Uterus (tissue), 2 donors: ENCODE data around the gene ADAMTSL2.

Experiments used
- POLR2A ChIP-seq, 2 donors: fragments of 450-650 bp; IDR thresholded peaks; one replicate each; pipeline ENCODE4 v1.6.1; 2016; ENCODE audit warnings: antibody characterized with exemption in 2 of 2, mild to moderate bottlenecking in 1 of 2, moderate library complexity in 1 of 2
- TF ChIP-seq, protein P1 (sequence below), 4 experiments: fragments of 200-600 bp in 2 of 4; fragments of 450-650 bp in 2 of 4; sonication (generic) in 2 of 4; IDR thresholded peaks; one replicate each; pipeline ENCODE4 v1.5.1; 2016 to 2019; ENCODE audit warnings: antibody characterized with exemption in 4 of 4, mild to moderate bottlenecking in 2 of 4, moderate library complexity in 1 of 4

DNA sequence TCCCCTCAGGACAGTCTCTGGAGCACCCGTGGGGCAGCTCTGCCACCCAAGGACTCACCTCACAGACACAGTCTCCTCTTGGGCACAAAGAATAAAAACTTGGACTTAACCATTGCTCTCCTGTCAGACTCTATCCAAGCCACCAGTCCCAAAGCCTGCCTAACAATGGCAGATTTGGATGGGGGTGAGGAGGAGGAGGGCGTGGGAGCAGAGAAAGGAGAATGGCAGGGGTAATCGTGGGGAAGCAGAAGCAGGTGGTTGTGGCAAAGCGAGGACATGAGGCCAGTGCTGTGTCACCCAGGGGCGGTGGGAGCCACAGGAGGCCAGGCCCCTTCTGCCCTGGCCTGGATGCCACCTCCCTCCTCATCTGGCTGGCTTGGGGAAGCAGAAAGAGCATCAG is 80.2 kb downstream of the ADAMTSL2 start:
- TF ChIP-seq, protein P1, sequence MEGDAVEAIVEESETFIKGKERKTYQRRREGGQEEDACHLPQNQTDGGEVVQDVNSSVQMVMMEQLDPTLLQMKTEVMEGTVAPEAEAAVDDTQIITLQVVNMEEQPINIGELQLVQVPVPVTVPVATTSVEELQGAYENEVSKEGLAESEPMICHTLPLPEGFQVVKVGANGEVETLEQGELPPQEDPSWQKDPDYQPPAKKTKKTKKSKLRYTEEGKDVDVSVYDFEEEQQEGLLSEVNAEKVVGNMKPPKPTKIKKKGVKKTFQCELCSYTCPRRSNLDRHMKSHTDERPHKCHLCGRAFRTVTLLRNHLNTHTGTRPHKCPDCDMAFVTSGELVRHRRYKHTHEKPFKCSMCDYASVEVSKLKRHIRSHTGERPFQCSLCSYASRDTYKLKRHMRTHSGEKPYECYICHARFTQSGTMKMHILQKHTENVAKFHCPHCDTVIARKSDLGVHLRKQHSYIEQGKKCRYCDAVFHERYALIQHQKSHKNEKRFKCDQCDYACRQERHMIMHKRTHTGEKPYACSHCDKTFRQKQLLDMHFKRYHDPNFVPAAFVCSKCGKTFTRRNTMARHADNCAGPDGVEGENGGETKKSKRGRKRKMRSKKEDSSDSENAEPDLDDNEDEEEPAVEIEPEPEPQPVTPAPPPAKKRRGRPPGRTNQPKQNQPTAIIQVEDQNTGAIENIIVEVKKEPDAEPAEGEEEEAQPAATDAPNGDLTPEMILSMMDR (IDR thresholded peaks at IDR 0.05), result no peak
- TF ChIP-seq POLR2A (IDR thresholded peaks at IDR 0.05), result no peak
